Heart left ventricle (tissue), 16 donors: ENCODE results near the gene LPO. TPM values are rescaled to one million over a fixed set of nuclear protein-coding genes. Genes with fewer than 3 reads are reported as not detected.

Experiments used
- ATAC-seq, 4 donors: fragments of 200-7000 bp; cut with Tn5 transposase; one replicate each; pipeline ENCODE4 v1.9.1; 2020 to 2022; ENCODE audit warnings: moderate library complexity in 4 of 4, mild to moderate bottlenecking in 3 of 4, moderate number of reproducible peaks in 1 of 4
- DNase-seq, 5 donors: peaks; one replicate each; pipeline ENCODE4 v3.0.0-alpha.2; 2020
- H3K27ac ChIP-seq, 12 donors: fragments of 200-600 bp; sonication (generic) in 4 of 12; one replicate each; pipeline versions ENCODE4 v1.5.0 to v1.8.0; 2016 to 2022; ENCODE audit warnings: mild to moderate bottlenecking in 2 of 12
- H3K27me3 ChIP-seq, 9 donors: fragments of 200-600 bp; sonication (generic) in 2 of 9; one replicate each; pipeline versions ENCODE4 v1.5.1 to v1.8.0; 2016 to 2022; ENCODE audit warnings: mild to moderate bottlenecking in 3 of 9
- H3K36me3 ChIP-seq, 9 donors: fragments of 200-600 bp; sonication (generic) in 2 of 9; one replicate each; pipeline versions ENCODE4 v1.5.0 to v1.8.0; 2018 to 2022; ENCODE audit warnings: mild to moderate bottlenecking in 2 of 9
- H3K4me1 ChIP-seq, 12 donors: fragments of 200-600 bp; sonication (generic) in 4 of 12; one replicate each; pipeline versions ENCODE4 v1.5.0 to v1.8.0; 2016 to 2022; ENCODE audit warnings: mild to moderate bottlenecking in 3 of 12
- H3K4me3 ChIP-seq, 12 donors: fragments of 200-600 bp; sonication (generic) in 4 of 12; one replicate each; pipeline versions ENCODE4 v1.5.0 to v1.8.0; 2017 to 2022; ENCODE audit warnings: mild to moderate bottlenecking in 9 of 12, moderate library complexity in 4 of 12
- H3K9me3 ChIP-seq, 12 donors: fragments of 200-600 bp; sonication (generic) in 4 of 12; one replicate each; pipeline versions ENCODE4 v1.5.0 to v1.8.0; 2016 to 2022; ENCODE audit warnings: mild to moderate bottlenecking in 1 of 12
- POLR2A ChIP-seq, 2 donors: fragments of 450-650 bp; IDR thresholded peaks; one replicate each; pipeline ENCODE4 v1.6.1; 2017; ENCODE audit warnings: antibody characterized with exemption in 2 of 2, mild to moderate bottlenecking in 2 of 2, moderate library complexity in 2 of 2
- WGBS, 4 donors: extraction: QIAGEN DNeasy Blood & Tissue Kit in 2 of 4; methylation state at CpG; one replicate each; pipeline versions ENCODE4 v1.1.5 to v1.1.7; 2013 to 2018; 5-methylcytosine and 5-hydroxymethylcytosine counted together
- intact Hi-C, 10 donors: fragments of 100-400 bp; cut with DNase I; formaldehyde crosslinking; loops; one replicate each; pipeline versions ENCODE4 v1.11.1 to v1.14.2; 2022
- polyA plus RNA-seq, 2 donors: library from polyadenylated mRNA; stranded (reverse); fragments of 200-250 nt; gene quantifications; one replicate each; pipeline ENCODE4 v1.2.3, GENCODE V29; 2013
- total RNA-seq, 9 donors: library from RNA; depleted of rRNA in 2 of 9; stranded (reverse); fragments of >200 nt in 2 of 9; fragmentation: NEBNext Ultra II Directional in 3 of 9; extraction: Animal tissue kit (Norgen Biotek cat#: 25700) in 3 of 9; gene quantifications; one replicate each; pipeline versions ENCODE4 v1.1.0 to v1.2.4, GENCODE V29; 2016 to 2023
- TF ChIP-seq, protein P1 (sequence below), 12 donors: fragments of 200-600 bp; sonication (generic) in 4 of 12; IDR thresholded peaks; one replicate each; pipeline versions ENCODE4 v1.5.0 to v1.8.0; 2018 to 2022; ENCODE audit warnings: antibody characterized with exemption in 12 of 12, mild to moderate bottlenecking in 5 of 12
- donor health status: ischemic (EF 13 %, LVEDD 7.1; RV severe dilation, severe dysfunction).
- donor health status: healthy with polysubstance abuse.
- donor health status: DM: no; HTN: yes; CAD: no.
- donor health status: DM: no; HTN: no; CAD: no.
- donor health status: ischemic (EF 25% LVEDD 6.9; RV normal size, moderate dysfunction).
- donor health status: ischemic (EF 25% LVEDD 5.7; RV mildly dilated, moderate dysfunction).
- donor health status: healthy.
- donor health status: DM: yes; HTN: yes; CAD: no.
- donor health status: ischemic (EF 35%, LVEDD 5.7; RV mildly dilated, moderate dysfunction).
- donor health status: nonischemic (EF 11% LVEDD 7.7; RV severe dilation, severe dysfunction).
- donor health status: DM: yes; HTN: yes; CAD: no.
- donor health status: PGD.
- donor health status: ischemic (EF 29% LVEDD 5.4; RV normal size, mild dysfunction).
- donor health status: nonischemic (EF 23%, LVEDD 6.1; RV moderate dilation, normal function).

The LPO gene
- total and polyA plus RNA-seq, 11 donors, result not detected

DNA sequence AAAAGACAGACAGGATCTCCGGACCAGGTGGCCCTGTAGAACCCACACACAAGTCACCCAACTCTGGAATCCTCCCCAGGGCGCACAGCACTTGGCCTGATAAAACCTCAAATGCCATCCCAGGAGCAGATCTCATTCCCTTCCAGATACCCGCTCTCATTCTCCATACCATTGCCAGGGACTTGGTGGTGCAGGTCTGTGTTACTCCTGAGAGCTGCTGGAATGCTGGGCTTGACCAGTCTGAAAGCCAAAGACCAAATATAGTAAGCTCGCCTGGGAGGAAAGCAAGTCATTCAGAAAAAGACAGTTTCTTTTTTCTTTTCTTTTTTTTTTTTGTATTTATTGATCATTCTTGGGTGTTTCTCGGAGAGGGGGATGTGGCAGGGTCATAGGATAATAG is 30.0 kb upstream of the LPO start:
- Histone ChIP-seq H3K9me3 (no peaks in the 10 kb centered on the region), H3K4me3 (no peak overlapping the region), H3K27ac (no peak overlapping the region), H3K4me1 (no peaks in the 10 kb centered on the region), H3K27me3 (no peaks in the 10 kb centered on the region), H3K36me3 (peaks cover 0 to 78% (median 58%) of the 10 kb centered on the region in 9 donors)
- intact Hi-C loops, result no loop called here
- 92 to 98% (median 93%) methylated on average over 5 of the region's 5 CpGs for WGBS, 4 donors
- ATAC-seq (no peak), DNase-seq (no peak)
- TF ChIP-seq POLR2A (IDR thresholded peaks at IDR 0.05), result no peak
- TF ChIP-seq, protein P1, sequence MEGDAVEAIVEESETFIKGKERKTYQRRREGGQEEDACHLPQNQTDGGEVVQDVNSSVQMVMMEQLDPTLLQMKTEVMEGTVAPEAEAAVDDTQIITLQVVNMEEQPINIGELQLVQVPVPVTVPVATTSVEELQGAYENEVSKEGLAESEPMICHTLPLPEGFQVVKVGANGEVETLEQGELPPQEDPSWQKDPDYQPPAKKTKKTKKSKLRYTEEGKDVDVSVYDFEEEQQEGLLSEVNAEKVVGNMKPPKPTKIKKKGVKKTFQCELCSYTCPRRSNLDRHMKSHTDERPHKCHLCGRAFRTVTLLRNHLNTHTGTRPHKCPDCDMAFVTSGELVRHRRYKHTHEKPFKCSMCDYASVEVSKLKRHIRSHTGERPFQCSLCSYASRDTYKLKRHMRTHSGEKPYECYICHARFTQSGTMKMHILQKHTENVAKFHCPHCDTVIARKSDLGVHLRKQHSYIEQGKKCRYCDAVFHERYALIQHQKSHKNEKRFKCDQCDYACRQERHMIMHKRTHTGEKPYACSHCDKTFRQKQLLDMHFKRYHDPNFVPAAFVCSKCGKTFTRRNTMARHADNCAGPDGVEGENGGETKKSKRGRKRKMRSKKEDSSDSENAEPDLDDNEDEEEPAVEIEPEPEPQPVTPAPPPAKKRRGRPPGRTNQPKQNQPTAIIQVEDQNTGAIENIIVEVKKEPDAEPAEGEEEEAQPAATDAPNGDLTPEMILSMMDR (IDR thresholded peaks at IDR 0.05), result no peak

DNA sequence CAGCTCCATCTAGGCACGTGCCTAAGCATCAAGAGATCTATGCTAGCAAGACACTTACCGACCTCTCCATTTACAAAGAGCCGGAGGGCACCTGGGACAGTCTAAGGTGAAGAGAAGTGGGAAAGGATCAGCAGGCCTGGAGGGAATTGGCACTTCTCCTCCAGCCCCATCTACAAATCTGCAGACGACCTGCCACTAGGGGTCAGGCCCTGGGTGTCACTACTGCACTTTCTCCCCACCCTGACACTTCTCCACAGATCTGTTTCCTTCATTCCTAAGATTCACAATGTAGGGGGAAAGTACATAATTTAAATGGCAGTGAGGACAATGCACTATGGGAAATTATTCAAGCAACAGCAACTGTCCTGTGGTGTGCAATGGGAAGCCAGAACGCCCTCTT is 27.5 kb upstream of the LPO start:
- DNase-seq (no peak), ATAC-seq (no peak)
- intact Hi-C loops, result no loop called here
- Histone ChIP-seq H3K4me1 (no peaks in the 10 kb centered on the region), H3K36me3 (peaks cover 0 to 95% (median 82%) of the 10 kb centered on the region in 9 donors), H3K4me3 (no peak overlapping the region), H3K9me3 (no peaks in the 10 kb centered on the region), H3K27me3 (no peaks in the 10 kb centered on the region), H3K27ac (no peak overlapping the region)
- WGBS, 4 donors, result 82 to 84% (median 84%) methylated on average over 5 of the region's 5 CpGs
- TF ChIP-seq, protein P1 (IDR thresholded peaks at IDR 0.05), result no peak
- TF ChIP-seq POLR2A (IDR thresholded peaks at IDR 0.05), result no peak

DNA sequence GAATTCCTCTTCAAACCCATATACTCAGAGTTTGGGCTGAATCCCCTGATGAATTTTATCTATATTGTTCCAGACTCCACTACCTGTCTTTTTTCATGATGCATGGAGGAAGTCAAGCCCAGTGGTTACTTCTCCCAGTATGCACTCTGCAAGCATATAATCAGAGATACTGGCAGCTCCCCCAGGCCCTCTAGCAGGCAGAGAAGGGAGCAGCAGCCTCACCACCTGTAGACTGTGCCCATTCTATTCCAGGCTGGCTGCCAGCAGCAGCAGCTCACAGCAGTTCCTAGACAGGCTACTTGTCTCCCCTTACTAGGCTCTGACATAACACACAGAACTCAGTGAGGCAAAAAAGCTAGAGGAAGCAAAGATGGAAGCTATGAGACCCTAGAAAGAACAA is 22.7 kb upstream of the LPO start:
- Histone ChIP-seq H3K27me3 (no peaks in the 10 kb centered on the region), H3K27ac (no peak overlapping the region), H3K4me3 (no peak overlapping the region), H3K9me3 (no peaks in the 10 kb centered on the region), H3K36me3 (peaks cover 0 to 64% (median 54%) of the 10 kb centered on the region in 9 donors), H3K4me1 (peaks cover 0 to 14% (median 6%) of the 10 kb centered on the region in 12 donors)
- intact Hi-C loops, result no loop called here
- TF ChIP-seq, protein P1 (IDR thresholded peaks at IDR 0.05), result no peak
- TF ChIP-seq POLR2A (IDR thresholded peaks at IDR 0.05), result no peak
- ATAC-seq (no peak), DNase-seq (no peak)

DNA sequence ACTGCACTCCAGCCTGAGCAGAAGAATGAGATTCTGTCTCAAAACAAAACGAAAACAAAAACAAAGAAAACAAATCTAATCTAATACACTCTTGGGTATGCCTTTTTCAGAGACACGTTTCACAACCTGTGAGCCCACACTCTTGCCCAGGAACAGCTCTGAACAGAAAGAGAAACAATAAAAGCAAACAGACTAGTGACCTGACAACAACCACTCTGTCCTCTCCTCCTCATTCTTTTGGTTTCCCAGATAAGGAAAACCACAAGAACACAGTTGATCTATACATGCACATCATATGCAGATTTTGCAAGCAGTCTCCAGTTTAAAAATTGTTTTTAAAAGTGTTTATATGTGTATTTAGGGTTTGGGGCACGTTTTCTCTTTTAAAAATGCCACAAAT is 20.6 kb upstream of the LPO start:
- no peak for ATAC-seq
- intact Hi-C loops, result loop anchor here in 1 of 10 donors (2.0 kb wide), 1 partner anchor 325 kb away; no protein-coding TSS in a partner anchor
- Histone ChIP-seq H3K36me3 (peaks cover 0 to 44% (median 33%) of the 10 kb centered on the region in 9 donors), H3K27ac (no peak overlapping the region), H3K9me3 (no peaks in the 10 kb centered on the region), H3K27me3 (peaks cover 0 to 8% (median 0%) of the 10 kb centered on the region in 9 donors), H3K4me3 (no peak overlapping the region), H3K4me1 (peaks cover 0 to 14% (median 6%) of the 10 kb centered on the region in 12 donors)
- DNase-seq, result no peak
- WGBS, 4 donors, result 89 to 93% (median 90%) methylated on average over 3 of the region's 3 CpGs
- TF ChIP-seq, protein P1 (IDR thresholded peaks at IDR 0.05), result no peak
- TF ChIP-seq POLR2A (IDR thresholded peaks at IDR 0.05), result no peak
